Large intestine (tissue), 3 donors: ENCODE results near the gene TBX4. TPM values are rescaled to one million over a fixed set of nuclear protein-coding genes. Genes with fewer than 3 reads are reported as not detected.

Experiments used
- DNase-seq, 2 donors: peaks; one replicate each; pipeline versions ENCODE4 v3.0.0 to v3.0.0-alpha.2; 2013
- H3K27ac ChIP-seq: one replicate; pipeline ENCODE4 v1.5.1; 2013; ENCODE audit warnings: low read length
- H3K27me3 ChIP-seq: 2 replicates; pipeline ENCODE4 v1.6.1; 2013; ENCODE audit warnings: low read length; ENCODE audit not compliant: control insufficient read depth, insufficient read depth
- H3K36me3 ChIP-seq: 2 replicates; pipeline ENCODE4 v1.6.1; 2013; ENCODE audit warnings: low read length; ENCODE audit not compliant: control insufficient read depth, insufficient read depth
- H3K4me1 ChIP-seq: one replicate; pipeline ENCODE4 v1.6.1; 2013; ENCODE audit warnings: low read length; ENCODE audit not compliant: control insufficient read depth, insufficient read depth
- H3K4me3 ChIP-seq: one replicate; pipeline ENCODE4 v1.5.1; 2013; ENCODE audit warnings: low read length
- H3K9me3 ChIP-seq: one replicate; pipeline ENCODE4 v1.6.1; 2013; ENCODE audit warnings: mild to moderate bottlenecking, low read depth, low read length, moderate library complexity; ENCODE audit not compliant: control insufficient read depth
- WGBS: methylation state at CpG from one replicate; pipeline ENCODE4 v1.1.5; 2013; ENCODE audit warnings: low lambda C conversion rate; ENCODE audit not compliant: insufficient coverage; 5-methylcytosine and 5-hydroxymethylcytosine counted together
- polyA plus RNA-seq: library from polyadenylated mRNA; unstranded; fragments of 120-200 nt; gene quantifications from one replicate; pipeline ENCODE4 v1.2.1, GENCODE V29; 2013

TBX4 gene
- polyA plus RNA-seq, 1 donor, result 0.10 TPM

- no peak overlapping the region for H3K27ac ChIP-seq
- H3K27me3 ChIP-seq, result peaks cover 96% of the 10 kb centered on the region
- peaks cover 7% of the 10 kb centered on the region for H3K36me3 ChIP-seq
- DNase-seq, result no peak
- peaks cover 22% of the 10 kb centered on the region for H3K4me1 ChIP-seq
- no peak overlapping the region for H3K4me3 ChIP-seq
- H3K9me3 ChIP-seq, result peaks cover 33% of the 10 kb centered on the region
- 10% methylated on average over 2 of the region's 41 CpGs for WGBS
Observed at GRCh38 chr17:61408151-61409041, 43.8 kb upstream of the TBX4 start.

DNA sequence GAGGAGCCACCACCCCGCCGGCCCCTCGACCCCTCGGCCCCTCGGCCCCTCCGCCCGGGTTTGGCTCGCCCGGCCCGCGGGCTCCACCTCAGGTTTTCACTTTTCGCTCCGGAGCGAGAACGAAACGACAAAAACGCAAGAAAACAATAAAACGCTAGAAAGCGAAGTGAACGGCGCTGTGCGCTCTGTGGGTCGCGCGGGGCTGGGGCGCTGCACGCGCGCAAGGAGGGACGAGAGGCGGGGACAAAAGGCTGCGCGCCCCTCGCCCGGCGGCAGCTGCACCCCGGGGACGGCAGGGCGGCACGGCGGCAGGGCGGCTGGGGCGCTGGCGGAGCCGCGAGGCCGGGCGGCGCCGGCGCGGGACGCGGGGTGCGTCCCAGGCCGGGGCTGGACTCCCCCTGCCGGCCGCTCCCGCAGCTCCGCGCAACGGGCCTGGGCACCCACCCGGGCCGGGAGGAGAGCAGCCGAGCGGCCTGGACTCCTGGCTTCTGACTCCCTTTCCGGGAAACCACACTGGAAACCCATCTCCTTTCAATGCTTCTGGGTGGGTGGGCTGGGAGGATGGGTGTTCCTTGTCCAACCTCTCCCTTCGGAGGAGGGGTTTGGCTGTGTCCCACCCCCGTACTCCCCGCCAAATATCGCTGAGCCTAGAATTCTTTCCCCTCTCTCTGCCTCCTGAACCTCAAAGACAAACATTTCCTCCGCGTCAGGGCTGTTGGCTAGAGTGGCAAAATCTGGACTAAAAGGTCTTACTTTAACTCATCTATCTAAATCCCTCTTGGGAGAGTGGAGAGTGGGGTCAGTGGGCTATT lies 42.7 kb upstream of the TBX4 start:
- WGBS, result no CpG with 5 or more reads among the region's 73 CpGs
- H3K9me3 ChIP-seq, result peaks cover 26% of the 10 kb centered on the region
- peak overlapping the region; percentile 10 for H3K27ac ChIP-seq
- H3K4me3 ChIP-seq, result peak overlapping the region; percentile 16
- peak in 1 of 2 donors; percentile 67 for DNase-seq
- peaks cover 86% of the 10 kb centered on the region for H3K27me3 ChIP-seq
- peaks cover 7% of the 10 kb centered on the region for H3K36me3 ChIP-seq
- peaks cover 22% of the 10 kb centered on the region for H3K4me1 ChIP-seq

DNA sequence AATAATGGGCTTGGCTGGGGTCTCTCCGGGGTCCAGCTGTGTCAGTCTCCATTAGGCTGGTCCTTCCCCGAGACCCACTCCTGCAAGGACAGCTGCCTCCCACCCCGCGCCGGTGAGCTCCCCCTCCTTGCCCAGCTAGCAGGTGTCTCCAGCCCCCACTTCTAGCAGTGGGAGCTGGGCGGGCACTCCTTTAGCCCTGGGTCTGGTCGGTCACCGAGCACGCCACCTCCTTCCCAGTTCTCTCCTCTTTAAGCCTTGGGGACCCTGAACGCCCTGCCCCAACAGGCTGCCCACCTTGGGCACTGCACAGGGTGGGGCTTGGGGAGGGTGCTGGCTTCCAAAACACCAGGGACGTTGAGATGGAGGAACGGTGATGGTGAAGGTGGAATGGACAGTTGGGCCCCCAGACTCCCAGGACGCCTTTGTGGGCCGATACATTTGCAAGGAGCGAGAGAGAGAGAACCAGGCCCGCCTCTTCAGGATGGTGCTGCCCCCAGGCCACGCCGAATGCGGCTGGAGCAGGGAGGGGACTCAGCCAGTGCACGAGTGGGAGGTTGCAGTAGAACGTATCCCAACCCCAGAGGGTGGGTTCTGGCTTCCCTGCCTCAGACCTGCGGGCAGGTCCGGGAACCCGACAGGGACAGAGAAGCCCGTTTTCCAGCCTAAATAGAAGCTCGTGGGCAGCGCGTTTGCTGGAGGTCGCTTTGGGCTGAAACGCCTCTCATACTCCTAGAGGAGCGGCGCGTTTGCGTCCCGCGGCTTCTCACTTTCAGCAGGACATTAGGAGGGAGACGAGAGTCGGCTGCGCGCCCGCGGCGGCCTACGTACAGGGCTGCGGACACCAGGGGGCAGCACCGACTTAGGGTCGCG lies 41.8 kb upstream of the TBX4 start:
- WGBS, result no CpG with 5 or more reads among the region's 48 CpGs
- DNase-seq, result peak in 1 of 2 donors; percentile 73
- Histone ChIP-seq H3K4me3 (peak overlapping the region; percentile 23), H3K4me1 (peaks cover 17% of the 10 kb centered on the region), H3K27ac (peak overlapping the region; percentile 10), H3K9me3 (peaks cover 20% of the 10 kb centered on the region), H3K27me3 (peaks cover 77% of the 10 kb centered on the region), H3K36me3 (peaks cover 3% of the 10 kb centered on the region)

- DNase-seq, result peak in 1 of 2 donors; percentile 59
- peaks cover 72% of the 10 kb centered on the region for H3K27me3 ChIP-seq
- H3K4me3 ChIP-seq, result peak overlapping the region; percentile 39
- WGBS, result no CpG with 5 or more reads among the region's 29 CpGs
- peak overlapping the region; percentile 39 for H3K27ac ChIP-seq
- H3K9me3 ChIP-seq, result peaks cover 17% of the 10 kb centered on the region
- H3K4me1 ChIP-seq, result peaks cover 17% of the 10 kb centered on the region
- peaks cover 3% of the 10 kb centered on the region for H3K36me3 ChIP-seq
Observed at GRCh38 chr17:61411011-61411260, 41.3 kb upstream of the TBX4 start.

DNA sequence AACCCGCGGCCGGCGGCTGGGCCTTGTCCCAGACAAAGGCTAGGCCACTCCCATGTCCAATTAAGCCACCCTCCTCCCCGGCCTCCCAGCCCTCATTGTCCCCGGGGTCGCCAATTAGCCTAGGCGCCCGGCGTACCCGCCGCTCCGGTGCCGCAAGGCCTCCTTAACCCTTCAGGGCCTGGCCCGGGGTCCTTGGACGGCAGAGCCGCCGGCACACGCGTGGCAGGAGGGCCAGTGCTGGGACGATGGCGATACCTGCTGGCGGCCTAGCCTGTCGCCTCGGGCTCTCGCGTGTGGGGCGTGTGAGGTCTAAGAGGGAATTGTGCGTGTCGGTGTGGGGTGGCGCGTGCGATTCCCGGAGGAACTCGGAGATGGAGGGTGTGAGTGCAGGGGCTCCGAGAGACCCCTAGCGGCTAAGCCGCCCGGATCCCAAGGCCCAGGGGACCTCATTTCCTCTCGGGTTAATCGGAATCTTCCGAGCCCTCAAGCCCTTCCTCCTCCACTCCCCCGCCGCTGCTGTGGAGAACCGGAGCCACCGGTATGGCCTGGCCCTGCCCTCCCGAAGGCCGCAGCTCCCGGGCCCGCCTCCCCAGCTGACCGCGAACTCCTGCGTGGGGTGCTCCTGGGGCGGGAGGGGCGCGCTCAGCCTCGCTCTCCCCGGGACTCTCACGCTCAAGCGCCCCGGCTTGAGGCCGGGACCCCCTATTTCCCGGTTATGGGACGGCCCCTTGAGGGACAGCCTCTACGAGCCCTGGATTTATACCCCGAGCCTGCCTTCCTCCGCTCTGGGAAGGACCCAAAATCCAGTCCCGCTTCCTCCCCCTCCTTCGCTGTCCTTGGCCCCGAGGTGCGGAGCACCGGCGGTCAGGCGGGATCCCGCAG lies 40.7 kb upstream of the TBX4 start:
- WGBS, result no CpG with 5 or more reads among the region's 75 CpGs
- H3K36me3 ChIP-seq, result peaks cover 3% of the 10 kb centered on the region
- peaks cover 66% of the 10 kb centered on the region for H3K27me3 ChIP-seq
- peaks cover 17% of the 10 kb centered on the region for H3K4me1 ChIP-seq
- peak overlapping the region; percentile 39 for H3K4me3 ChIP-seq
- peak overlapping the region; percentile 39 for H3K27ac ChIP-seq
- DNase-seq, result peak in 1 of 2 donors; percentile 59
- peaks cover 17% of the 10 kb centered on the region for H3K9me3 ChIP-seq

DNA sequence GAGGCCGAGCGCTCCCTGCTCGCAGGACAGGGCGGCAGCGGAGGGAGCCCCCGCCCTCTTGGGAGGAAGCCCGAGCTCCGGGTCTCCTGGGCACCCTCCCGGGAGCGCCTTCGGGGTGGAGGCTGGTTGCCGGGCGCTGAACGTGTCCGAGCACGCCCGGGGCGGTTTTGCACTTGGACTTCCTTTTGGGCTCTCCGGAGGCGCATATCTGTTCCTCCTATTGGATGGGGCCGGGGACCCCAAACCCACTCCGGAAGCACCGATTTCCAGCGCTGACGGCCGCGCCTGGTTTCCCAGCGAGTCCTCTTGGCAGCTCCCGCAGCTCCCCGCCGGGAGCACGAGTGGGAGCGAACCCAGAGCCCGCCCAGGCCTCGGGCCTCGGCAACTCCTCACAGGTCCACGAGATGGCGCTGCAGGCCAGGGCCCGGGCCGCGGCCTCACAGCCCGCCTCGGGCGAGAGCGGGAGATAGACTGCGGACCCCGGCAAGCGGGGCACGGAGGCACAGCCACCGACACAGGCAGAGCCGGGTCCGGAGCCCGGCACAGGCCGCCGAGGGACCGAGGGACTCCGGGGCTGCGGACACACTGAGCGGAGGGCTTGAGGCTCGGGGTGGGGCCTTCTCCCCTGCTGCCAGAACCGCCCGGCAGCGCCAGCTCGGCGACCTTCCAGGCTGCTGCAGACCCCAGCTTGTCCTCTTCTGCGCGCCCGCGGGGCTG lies 39.9 kb upstream of the TBX4 start:
- peak overlapping the region; percentile 39 for H3K4me3 ChIP-seq
- peaks cover 22% of the 10 kb centered on the region for H3K4me1 ChIP-seq
- peaks cover 17% of the 10 kb centered on the region for H3K9me3 ChIP-seq
- H3K27me3 ChIP-seq, result peaks cover 60% of the 10 kb centered on the region
- H3K36me3 ChIP-seq, result peaks cover 3% of the 10 kb centered on the region
- peak; percentile 68 to 80 for DNase-seq
- peak overlapping the region; percentile 39 for H3K27ac ChIP-seq
- no CpG with 5 or more reads among the region's 69 CpGs for WGBS

- peaks cover 52% of the 10 kb centered on the region for H3K27me3 ChIP-seq
- peak overlapping the region; percentile 39 for H3K4me3 ChIP-seq
- H3K36me3 ChIP-seq, result peaks cover 3% of the 10 kb centered on the region
- 13% methylated on average over 3 of the region's 38 CpGs for WGBS
- H3K4me1 ChIP-seq, result peaks cover 22% of the 10 kb centered on the region
- DNase-seq, result no peak
- peaks cover 14% of the 10 kb centered on the region for H3K9me3 ChIP-seq
- H3K27ac ChIP-seq, result peak overlapping the region; percentile 21
Observed at GRCh38 chr17:61412860-61413660, 39.2 kb upstream of the TBX4 start.

GRCh38 chr17:61413661-61414126 lies 38.5 kb upstream of the TBX4 start:
- WGBS, result no CpG with 5 or more reads among the region's 8 CpGs
- Histone ChIP-seq H3K4me3 (no peak overlapping the region), H3K27me3 (peaks cover 46% of the 10 kb centered on the region), H3K9me3 (peaks cover 10% of the 10 kb centered on the region), H3K4me1 (peaks cover 19% of the 10 kb centered on the region), H3K27ac (no peak overlapping the region), H3K36me3 (no peaks in the 10 kb centered on the region)
- peak in 1 of 2 donors; percentile 0 for DNase-seq
